HepG2 (cell line): ENCODE measurements around the gene RPL35A. TPM values are rescaled to one million over a fixed set of nuclear protein-coding genes. Genes with fewer than 3 reads are reported as not detected.

Experiments used
- ARID5B ChIP-seq: IDR thresholded peaks from 2 replicates; pipeline ENCODE4 v1.4.0; 2020; ENCODE audit warnings: mild to moderate bottlenecking, missing genetic modification reagents
- BRF2 ChIP-seq: sonication (generic); formaldehyde crosslinking; IDR thresholded peaks from 2 replicates; pipeline ENCODE4 v1.8.1; 2022; ENCODE audit warnings: mild to moderate bottlenecking, missing genetic modification reagents
- CEBPG ChIP-seq: IDR thresholded peaks from 2 replicates; pipeline ENCODE4 v1.6.1; 2016
- DDIT3 ChIP-seq: sonication (generic); formaldehyde crosslinking; IDR thresholded peaks from 2 replicates; pipeline ENCODE4 v1.4.0; 2020; ENCODE audit warnings: mild to moderate bottlenecking, missing genetic modification reagents
- ETV5 ChIP-seq: IDR thresholded peaks from 2 replicates; pipeline ENCODE4 v1.6.1; 2018; ENCODE audit warnings: missing biosample characterization, missing genetic modification reagents, inconsistent platforms, borderline replicate concordance
- EZH2 ChIP-seq: conservative IDR thresholded peaks from 2 replicates; pipeline ENCODE4 v1.6.1; 2012; ENCODE audit warnings: mild to moderate bottlenecking, low read depth, low read length, moderate library complexity
- FOXJ3 ChIP-seq: sonication (generic); formaldehyde crosslinking; IDR thresholded peaks from 2 replicates; pipeline ENCODE4 v1.4.0; 2020; ENCODE audit warnings: missing genetic modification reagents, mild to moderate bottlenecking, borderline replicate concordance
- GATAD1 ChIP-seq: IDR thresholded peaks from 2 replicates; pipeline ENCODE4 v1.6.1; 2016; ENCODE audit warnings: missing genetic modification reagents, missing compliant biosample characterization
- KLF12 ChIP-seq: sonication (generic); formaldehyde crosslinking; IDR thresholded peaks from 2 replicates; pipeline ENCODE4 v1.4.0; 2020; ENCODE audit warnings: missing genetic modification reagents, borderline replicate concordance
- KLF13 ChIP-seq: sonication (generic); formaldehyde crosslinking; IDR thresholded peaks from 2 replicates; pipeline ENCODE4 v1.4.0; 2020; ENCODE audit warnings: mild to moderate bottlenecking, missing genetic modification reagents
- MIER2 ChIP-seq: IDR thresholded peaks from 2 replicates; pipeline ENCODE4 v1.6.1; 2016; ENCODE audit warnings: missing biosample characterization, missing genetic modification reagents
- NR2F2 ChIP-seq: IDR thresholded peaks from 2 replicates; pipeline ENCODE4 v1.6.1; 2012; ENCODE audit warnings: low read depth, inconsistent platforms, borderline replicate concordance
- STAT5B ChIP-seq: sonication (generic); formaldehyde crosslinking; IDR thresholded peaks from 2 replicates; pipeline ENCODE4 v1.4.0; 2020; ENCODE audit warnings: missing genetic modification reagents
- TBL1XR1 ChIP-seq: fragments of 150-350 bp; IDR thresholded peaks from 2 replicates; pipeline ENCODE4 v1.6.1; 2014; ENCODE audit warnings: borderline replicate concordance, low read length; ENCODE audit not compliant: partially characterized antibody
- TP53 ChIP-seq: sonication (generic); formaldehyde crosslinking; conservative IDR thresholded peaks from 2 replicates; pipeline ENCODE4 v1.4.0; 2020; ENCODE audit warnings: missing genetic modification reagents
- ZBTB1 ChIP-seq: sonication (generic); formaldehyde crosslinking; IDR thresholded peaks from 2 replicates; pipeline ENCODE4 v1.4.0; 2020; ENCODE audit warnings: missing genetic modification reagents, borderline replicate concordance
- ZKSCAN5 ChIP-seq: sonication (generic); formaldehyde crosslinking; IDR thresholded peaks from 2 replicates; pipeline ENCODE4 v1.5.1; 2020; ENCODE audit warnings: mild to moderate bottlenecking, missing genetic modification reagents
- ZNF17 ChIP-seq: sonication (generic); formaldehyde crosslinking; IDR thresholded peaks from 2 replicates; pipeline ENCODE4 v1.5.0; 2020; ENCODE audit warnings: mild to moderate bottlenecking, missing genetic modification reagents
- ZNF30 ChIP-seq: sonication (generic); formaldehyde crosslinking; IDR thresholded peaks from 2 replicates; pipeline ENCODE4 v1.5.0; 2020; ENCODE audit warnings: mild to moderate bottlenecking, missing genetic modification reagents
- ZNF331 ChIP-seq: sonication (generic); formaldehyde crosslinking; IDR thresholded peaks from 2 replicates; pipeline ENCODE4 v1.4.0; 2020; ENCODE audit warnings: missing genetic modification reagents
- ZNF564 ChIP-seq: sonication (generic); formaldehyde crosslinking; IDR thresholded peaks from 2 replicates; pipeline ENCODE4 v1.8.1; 2023; ENCODE audit warnings: mild to moderate bottlenecking, missing genetic modification reagents
- ZNF687 ChIP-seq: sonication (generic); formaldehyde crosslinking; IDR thresholded peaks from 2 replicates; pipeline ENCODE4 v1.5.1; 2020; ENCODE audit warnings: mild to moderate bottlenecking, missing genetic modification reagents, moderate library complexity
- polyA plus RNA-seq, 8 experiments: library from polyadenylated mRNA; depleted of rRNA in 3 of 8; stranded (reverse) in 7 of 8; unstranded in 1 of 8; fragments of >200 nt; fragmentation: Illumina TruSeq in 4 of 8; extraction: Trizol in 4 of 8; gene quantifications; 2 replicates each; pipeline versions ENCODE4 v1.2.1 to v1.2.3, GENCODE V29; 2011 to 2016; ENCODE audit warnings: low read depth in 4 of 8, missing spikeins in 1 of 8, mixed read lengths in 1 of 8; ENCODE audit not compliant: insufficient read depth in 1 of 8
- total RNA-seq, 5 experiments: library from RNA; depleted of rRNA; stranded (reverse); fragments of >200 nt; fragmentation: Illumina TruSeq; extraction: Trizol; gene quantifications; 2 replicates each; pipeline ENCODE4 v1.2.3, GENCODE V29; 2016; ENCODE audit warnings: low read depth in 1 of 5

Gene RPL35A
- total and polyA plus RNA-seq, 2 of the 13 experiments (the other 11 are each of a cell fraction or from before 2014, with no cell fraction given): 1,001 to 1,582 TPM

GRCh38 chr3:197906023-197906849, 43.8 kb upstream of the RPL35A start (continued):
- TF ChIP-seq TP53 (CRISPR knock-in tag) (no peak), MIER2 (CRISPR knock-in tag) (no peak), EZH2 (no peak), ZNF30 (CRISPR knock-in tag) (no peak), ZNF564 (CRISPR knock-in tag) (no peak), ZKSCAN5 (CRISPR knock-in tag) (no peak), ARID5B (no peak), KLF13 (CRISPR knock-in tag) (no peak), FOXJ3 (CRISPR knock-in tag) (no peak), TBL1XR1 (no peak), ETV5 (peak; percentile 34; the same call in 1 of the 2 replicates), ZNF687 (CRISPR knock-in tag) (0 out of 2 replicates have a peak, but pooled peaks have one; percentile 28), ZBTB1 (CRISPR knock-in tag) (no peak), CEBPG (no peak), NR2F2 (no peak), KLF12 (CRISPR knock-in tag) (no peak), BRF2 (no peak), GATAD1 (CRISPR knock-in tag) (no peak), ZNF331 (CRISPR knock-in tag) (0 out of 2 replicates have a peak, but pooled peaks have one; percentile 36), ZNF17 (no peak), DDIT3 (CRISPR knock-in tag) (no peak), STAT5B (CRISPR knock-in tag) (no peak)
